GM21723 (cell line): ENCODE measurements around the gene C16orf54.
A peak's percentile ranks its signal among the peaks of the same experiment; 100 is the strongest.
"Not testable (repeated sequence)": the region's sequence is repeated elsewhere in the genome, so short reads cannot be mapped to it uniquely, and the experiment has no call there.

Experiments used
- ATAC-seq: cut with Tn5 transposase; IDR thresholded peaks from one replicate; pipeline ENCODE4 v1.9.1; 2021; ENCODE audit warnings: mild to moderate bottlenecking, moderate library complexity; ENCODE audit not compliant: unreplicated experiment

Gene C16orf54

DNA sequence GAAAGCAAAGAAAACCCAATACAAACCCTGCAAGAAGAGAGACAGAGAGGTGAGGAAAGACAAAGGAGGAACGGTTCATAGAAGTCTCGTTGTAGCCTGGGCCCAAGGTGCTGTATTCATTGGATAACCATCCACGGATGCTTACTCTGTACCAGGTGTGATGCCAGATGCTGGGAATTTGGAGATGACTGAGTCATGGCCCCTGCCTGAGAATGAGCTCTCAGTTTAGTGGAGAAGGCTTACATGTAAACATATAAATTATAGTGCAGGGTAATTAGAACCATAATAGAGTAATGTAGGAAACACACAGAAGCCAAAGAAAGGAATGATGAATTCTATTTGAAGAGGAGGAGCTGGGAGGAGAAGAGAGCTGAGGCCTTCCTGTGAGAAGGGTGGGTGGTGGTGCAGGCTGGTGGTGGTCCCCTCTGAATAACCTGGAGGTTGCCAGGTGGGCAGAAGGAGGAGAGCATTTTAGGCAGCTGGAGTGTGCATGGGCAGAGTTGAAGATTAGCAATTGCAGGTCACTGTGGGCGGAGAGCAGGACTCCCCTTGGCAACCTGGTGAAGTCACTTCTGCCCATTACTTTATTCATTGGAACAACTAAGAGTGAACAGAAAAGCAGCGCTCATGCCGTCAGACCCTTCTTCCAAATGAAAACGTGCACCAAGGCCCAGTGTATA, 24.6 kb upstream of the C16orf54 start:
- no peak for ATAC-seq

DNA sequence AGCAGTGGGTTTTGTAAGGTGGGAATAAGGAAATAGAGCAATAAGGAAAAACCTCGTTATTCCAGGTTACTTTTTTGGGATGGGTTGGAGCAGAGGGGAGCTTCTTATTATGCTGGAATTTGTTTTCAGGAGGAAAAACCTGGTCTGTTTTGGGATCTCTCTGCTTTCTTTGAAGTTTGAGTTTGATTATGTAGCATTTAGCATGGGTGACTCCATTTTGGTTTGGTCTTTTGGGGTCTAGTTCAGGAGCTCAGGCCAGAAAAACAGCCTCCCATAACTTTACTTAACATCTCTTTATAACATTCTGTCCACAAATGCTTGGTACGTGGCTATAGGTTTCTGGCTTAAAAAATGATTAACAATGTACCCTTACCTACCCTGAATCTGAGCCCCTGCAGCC, 23.7 kb upstream of the C16orf54 start:
- ATAC-seq = no peak

DNA sequence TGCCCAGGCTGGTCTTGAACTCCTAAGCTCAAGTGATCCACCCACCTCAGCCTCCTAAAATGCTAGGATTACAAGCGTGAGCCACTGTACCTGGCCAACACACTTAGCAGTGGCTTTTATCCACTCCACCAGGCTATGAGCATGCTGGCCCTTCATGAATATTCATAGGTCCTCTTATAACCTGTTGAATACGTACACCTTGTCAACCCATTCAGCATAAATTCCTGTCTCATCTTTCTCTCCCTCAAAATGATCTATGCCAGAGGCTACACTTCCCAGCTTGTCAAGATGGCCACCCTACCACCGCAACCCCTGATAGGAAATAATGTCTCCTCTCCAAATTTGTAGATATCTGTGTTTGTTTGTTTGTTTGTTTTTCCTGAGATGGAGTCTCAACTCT, 21.3 kb upstream of the C16orf54 start:
- ATAC-seq = no peak

DNA sequence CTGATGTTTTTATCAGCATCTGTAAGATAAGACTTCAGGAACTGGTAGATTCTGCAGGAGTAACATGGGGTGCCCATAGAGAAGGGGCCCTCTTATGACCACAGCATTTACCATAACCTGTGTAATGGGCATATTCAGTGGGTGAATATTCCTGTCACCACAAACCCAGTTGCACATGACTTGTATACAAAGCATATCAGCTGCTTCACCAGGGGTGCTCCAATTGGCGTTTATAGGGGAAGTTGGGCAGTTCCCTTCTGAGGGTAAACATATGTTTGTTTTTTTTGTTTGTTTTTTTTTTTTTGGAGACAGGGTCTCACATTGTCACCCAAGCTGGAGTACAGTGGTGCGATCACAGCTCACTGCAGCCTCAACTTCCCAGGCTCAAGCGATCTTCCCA, 20.8 kb upstream of the C16orf54 start:
- ATAC-seq = no peak

DNA sequence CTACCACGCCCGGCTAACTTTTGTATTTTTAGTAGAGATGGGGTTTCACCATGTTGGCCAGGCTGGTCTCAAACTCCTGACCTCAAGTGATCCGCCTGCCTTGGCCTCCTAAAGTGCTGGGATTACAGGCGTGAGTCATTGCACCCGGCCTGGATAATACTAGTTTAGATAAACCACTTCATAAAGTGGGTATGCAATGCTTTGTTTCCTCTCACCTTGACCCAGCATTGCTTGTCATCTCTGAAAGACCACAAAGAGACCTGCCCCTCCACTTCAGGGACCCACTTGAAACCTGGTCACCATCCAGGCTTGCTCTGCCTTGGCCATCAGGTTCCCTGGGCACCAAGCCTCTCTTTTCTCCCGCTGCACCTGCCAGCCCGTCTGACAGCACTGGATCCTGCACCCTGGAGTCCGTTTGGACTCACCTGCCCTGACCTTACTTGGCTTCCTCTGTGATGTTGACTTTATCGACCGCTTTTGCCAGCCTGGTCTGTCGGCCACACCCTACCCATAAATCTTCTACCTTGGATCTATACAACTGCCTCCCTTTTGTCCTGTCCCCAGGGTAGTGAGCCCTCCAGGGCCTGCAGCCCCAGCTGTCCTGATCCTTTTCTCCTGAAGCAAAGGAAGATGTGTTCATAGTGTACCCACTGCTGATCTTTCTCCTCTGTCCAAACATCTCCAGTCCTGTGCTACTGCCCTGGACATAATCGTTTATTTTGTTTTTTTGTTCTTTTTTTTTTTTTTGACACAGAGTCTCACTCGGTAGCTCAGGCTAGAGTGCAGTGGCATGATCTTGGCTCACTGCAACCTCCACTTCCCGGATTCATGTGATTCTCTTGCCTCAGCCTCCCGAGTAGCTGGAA, 19.6 kb upstream of the C16orf54 start:
- ATAC-seq = no peak

DNA sequence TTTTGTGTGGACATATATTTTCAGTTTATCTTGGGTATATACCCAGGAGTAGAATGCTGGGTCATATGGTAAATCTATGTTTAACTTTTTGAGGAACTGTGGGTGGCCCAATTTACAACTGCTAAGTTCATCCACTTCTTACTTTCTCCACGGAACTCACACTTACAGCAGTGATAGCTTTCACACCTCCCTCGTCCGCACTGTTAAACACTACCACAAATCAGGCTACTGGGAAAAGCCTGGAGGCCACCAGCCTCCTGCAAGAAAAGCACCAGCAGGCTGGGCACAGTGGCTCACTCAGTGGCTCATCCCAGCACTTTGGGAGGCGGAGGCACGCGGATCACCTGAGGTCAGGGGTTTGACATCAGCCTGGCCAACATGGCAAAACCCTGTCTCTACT, 17.5 kb upstream of the C16orf54 start:
- no peak for ATAC-seq

DNA sequence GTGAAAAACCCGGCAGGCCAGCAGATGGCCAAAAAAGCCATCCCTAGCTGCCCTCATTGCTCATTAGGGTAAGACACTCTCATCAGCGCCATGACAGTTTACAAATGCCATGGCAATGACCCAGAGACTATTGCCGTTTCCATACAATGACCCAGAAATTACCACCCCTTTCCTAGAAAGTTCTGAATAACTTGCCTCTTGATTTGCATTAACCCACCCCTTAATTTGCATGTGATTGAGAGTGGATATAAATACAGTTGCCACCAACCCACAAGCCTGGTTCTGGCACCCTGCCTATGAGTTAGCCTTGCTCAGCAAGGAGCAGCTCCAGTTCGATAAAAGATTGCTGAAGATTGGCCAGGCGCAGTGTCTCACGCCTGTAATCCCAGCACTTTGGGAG, 16.1 kb upstream of the C16orf54 start:
- no peak for ATAC-seq

DNA sequence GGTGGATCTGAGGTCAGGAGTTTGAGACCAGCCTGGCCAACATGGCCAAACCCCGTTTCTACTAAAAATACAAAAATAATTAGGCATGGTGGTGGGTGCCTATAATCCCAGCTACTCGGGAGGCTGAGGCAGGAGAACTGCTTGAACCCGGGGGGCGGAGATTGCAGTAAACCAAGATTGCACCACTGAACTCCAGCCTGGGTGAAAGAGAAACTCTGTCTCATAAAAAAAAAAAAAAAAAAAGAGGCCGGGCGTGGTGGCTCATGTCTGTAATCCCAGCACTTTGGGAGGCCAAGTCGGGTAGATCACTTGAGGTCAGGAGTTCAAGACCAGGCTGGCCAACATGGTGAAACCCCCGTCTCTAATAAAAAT, 15.5 kb upstream of the C16orf54 start:
- not testable (repeated sequence) for ATAC-seq

DNA sequence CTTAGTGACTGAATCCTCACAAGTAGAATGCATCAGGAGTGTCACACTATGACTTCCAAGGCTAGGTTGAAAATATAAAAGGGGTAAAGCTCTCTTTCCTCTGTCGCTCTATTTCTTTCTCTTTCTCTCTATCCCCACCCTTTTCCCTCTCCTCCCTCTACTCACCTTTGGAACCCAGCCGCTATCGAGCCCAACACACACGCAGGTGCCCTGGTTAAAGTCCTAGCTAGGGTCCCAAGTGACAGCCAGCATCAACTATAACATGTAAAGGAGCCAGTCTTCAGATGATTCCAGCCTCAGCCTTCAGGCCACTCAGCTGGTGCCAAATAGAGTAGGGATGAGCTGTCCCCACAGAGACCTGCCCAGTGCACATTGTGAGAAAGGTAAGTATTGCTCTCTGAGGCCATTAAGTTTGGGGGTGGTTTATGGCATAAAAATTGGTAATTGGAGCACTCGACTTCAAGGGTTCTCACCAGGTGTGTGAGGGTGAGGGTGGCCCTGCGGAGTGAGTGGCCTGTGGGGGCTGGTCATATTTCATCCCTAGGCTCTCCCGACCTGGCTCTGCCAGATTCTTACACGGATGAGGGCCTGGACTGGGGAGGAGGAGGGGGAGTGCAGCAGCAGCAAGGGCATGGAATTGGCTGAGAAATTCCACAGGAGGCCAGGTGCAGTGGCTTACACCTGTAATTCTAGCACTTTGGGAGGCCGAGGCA, 14.9 kb upstream of the C16orf54 start:
- ATAC-seq = no peak

DNA sequence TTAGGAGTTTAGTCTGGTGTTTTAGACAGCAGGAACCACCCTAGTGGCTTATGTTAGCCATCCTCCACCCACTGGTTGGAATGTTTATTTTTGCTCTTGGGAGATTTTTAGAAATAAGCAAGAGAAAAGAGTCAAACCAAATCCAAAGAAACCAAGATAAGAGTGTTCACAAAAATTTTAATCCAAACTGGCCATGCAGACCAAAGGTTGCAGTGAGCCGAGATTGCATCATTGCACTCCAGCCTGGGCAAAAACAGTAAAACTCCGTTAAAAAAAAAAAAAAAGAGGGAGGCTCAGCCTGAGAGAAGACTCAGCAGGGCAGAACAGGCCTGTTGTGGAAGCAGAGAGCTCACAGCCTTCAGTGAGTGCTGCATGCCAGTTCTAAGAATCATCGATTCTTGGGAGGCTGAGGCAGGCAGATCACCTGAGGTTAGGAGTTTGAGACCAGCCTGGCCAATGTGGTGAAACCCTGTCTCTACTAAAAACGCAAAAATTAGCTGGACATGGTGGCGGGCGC, 12.2 kb upstream of the C16orf54 start:
- ATAC-seq = no peak

DNA sequence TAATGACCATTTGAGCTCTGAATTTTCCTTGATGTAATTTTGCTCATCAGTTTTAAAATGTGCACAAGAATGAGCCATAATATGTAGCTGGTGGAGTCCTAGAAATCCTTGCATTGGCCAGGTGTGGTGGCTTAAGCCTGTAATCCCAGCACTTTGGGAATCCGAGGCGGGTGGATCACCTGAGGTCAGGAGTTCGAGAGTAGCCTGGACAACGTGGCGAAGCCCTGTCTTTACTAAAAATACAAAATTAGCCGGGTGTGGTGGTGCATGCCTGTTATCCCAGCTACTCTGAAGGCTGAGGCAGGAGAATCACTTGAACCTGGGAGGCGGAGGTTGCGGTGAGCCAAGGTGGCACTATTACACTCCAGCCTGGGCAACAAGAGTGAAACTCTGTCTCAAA, 11.3 kb upstream of the C16orf54 start:
- not testable (repeated sequence) for ATAC-seq

DNA sequence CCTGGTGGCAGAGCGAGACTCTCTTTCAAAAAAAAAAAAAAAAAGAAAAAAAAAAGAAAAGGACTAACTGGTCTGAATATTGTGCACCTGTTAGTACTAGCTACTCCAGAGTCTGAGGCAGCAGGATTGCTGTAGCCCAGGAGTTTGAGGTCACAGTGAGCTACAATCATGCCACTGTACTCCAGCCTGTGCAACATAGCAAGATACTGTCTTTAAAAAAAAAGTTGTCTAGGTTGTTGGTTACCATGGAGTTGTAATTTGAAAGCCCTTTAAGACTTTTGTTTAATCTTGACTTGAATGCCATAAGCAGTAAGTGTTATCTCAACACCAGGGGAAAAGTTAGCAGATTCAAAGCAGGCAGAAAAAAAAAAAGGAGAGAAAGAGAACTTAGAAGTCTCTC, 10.9 kb upstream of the C16orf54 start:
- ATAC-seq = no peak

DNA sequence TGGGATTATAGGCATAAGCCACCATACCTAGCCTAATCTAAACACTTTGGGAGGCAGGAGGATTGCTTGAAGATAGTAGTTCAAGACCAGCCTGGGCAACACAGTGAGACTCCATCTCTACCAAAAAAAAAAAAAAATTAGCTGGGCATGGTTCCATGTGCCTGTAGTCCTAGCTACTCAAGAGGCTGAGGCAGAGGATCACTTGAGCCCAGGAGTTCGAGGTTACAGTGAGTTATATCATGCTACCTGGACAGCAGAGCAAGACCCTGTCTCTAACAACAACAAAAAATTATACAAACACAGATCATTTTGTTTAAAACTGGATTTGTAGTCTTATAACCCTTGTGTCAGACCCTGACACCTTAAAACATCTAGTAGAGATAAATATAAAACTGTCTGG, 7.7 kb upstream of the C16orf54 start:
- no peak for ATAC-seq

DNA sequence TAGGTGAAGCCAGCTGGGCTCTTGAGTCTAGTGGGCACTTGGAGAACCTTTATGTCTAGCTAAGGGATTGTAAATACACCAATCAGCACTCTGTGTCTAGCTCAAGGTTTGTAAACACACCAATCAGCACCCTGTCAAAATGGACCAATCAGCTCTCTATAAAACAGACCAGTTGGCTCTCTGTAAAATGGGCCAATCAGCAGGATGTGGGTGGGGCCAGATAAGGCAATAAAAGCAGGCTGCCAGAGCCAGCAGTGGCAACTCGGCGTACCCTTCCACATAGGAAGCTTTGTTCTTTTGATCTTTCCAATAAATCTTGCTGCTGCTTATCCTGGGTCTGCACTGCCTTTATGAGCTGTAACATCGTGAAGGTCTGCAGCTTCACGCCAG, 3.0 kb upstream of the C16orf54 start:
- ATAC-seq = not testable (repeated sequence)

DNA sequence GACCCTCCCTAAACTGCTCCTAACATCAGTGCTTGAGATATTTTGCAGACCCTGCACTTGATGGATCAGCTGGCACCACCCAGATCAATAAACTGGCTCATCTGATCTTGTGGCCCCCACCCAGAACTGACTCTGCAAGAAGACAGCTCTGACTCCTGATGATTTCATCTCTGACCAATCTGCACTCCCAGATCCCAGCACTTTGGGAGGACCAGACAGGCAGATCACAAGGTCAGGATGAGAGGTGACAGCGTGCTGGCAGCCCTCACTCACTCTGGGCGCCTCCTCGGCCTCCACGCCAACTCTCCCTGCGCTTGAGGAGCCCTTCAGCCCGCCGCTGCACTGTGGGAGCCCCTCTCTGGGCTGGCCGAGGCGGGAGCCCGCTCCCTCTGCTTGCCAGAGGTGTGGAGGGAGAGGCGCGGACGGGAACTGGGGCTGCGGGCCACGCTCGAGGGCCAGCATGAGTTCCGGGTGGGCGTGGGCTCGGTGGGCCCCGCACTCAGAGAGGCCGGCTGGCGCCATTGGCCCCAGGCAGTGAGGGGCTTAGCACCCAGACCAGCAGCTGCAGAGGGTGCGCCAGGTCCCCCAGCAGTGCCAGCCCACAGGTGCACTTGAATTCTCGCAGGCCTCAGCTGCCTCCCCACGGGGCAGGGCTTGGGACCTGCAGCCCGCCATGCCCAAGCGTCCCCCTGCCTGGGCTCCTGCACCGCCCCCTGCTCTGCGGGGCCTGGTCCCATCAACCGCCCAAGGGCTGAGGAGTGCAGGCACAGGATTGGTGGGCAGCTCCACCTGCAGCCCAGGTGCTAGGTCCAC, 2.4 kb upstream of the C16orf54 start:
- no peak for ATAC-seq

DNA sequence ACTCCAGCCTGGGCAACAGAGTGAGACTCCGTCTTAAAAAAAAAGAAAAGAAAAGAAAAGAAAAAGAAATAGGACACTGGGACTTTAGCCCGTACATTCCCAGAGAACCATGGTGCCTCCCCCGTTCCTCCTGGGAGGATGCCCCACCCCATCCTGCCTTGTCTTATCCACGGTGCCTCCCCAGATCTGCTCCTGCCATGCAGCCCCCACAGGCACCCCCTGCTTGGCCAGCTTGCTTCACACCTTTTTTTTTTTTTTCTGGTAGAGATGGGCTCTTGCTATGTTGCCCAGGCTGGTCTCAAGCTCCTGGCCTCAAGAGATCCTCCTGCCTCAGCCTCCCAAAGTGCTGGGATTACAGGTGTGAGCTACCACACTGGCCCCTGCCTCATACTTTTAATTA, 728 bp upstream of the C16orf54 start:
- not testable (repeated sequence) for ATAC-seq

DNA sequence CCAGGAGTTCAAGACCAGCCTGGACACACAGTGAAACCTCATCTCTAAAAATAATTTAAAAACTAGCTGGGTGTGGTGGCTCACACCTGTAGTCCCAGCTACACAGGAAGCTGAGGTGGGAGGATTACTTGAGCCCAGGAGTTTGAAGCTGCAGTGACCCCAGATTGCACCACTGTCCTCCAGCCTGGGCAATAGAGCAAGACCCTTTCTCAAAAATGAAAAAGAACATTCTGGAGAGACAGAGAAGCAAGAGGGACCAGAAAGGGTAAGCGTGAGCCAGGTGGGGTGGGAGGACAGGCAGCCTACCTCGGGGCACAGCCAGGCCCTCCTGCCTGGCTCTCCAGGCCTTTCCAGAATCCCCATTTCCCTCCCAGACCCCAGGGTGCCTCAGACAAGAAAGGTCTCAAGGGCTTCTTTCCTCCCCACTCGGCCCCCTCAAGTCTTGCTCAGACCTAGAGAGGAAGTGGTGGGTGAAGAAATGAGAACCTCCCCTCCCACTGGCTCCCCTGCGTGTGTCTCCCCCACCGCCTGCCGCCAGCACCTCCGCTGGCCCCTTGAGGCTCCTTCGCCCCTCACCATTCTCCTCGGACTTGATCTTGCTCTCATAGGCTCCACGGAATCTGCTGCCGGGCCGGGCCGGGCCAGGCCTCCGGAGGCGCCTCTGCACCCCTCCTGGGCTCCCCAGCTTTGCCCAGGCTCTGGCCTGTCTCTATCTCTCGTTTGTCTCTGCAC, 503 bp downstream of the C16orf54 start:
- ATAC-seq = peak; percentile 39

DNA sequence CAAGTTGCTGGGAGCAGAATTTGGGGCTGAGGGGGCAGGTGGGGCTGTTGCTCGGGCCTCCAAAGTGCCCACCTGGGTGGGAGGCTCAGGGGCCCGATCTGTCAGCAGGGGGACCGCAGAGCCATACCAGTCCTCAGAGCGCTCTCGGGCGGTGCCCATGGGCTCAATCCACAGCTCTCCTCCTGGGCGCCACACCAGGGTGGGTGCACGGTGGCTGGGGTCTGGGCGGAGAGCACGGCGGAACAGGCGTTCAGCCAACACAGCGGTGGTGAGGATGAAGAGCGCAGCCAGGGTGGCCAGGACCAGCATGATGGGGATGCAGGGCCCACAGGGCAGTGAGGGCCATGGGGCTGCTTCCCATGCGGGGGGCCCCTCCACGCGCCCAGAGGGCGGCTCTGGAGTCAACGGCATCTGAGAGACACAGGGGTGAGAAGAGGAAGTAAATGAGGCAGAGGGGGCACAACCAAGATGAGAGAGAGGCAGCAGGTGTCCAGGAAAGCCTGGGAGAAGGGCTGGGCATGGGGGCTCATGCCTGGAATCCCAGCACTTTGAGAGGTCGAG, 1.2 kb downstream of the C16orf54 start:
- no peak for ATAC-seq

DNA sequence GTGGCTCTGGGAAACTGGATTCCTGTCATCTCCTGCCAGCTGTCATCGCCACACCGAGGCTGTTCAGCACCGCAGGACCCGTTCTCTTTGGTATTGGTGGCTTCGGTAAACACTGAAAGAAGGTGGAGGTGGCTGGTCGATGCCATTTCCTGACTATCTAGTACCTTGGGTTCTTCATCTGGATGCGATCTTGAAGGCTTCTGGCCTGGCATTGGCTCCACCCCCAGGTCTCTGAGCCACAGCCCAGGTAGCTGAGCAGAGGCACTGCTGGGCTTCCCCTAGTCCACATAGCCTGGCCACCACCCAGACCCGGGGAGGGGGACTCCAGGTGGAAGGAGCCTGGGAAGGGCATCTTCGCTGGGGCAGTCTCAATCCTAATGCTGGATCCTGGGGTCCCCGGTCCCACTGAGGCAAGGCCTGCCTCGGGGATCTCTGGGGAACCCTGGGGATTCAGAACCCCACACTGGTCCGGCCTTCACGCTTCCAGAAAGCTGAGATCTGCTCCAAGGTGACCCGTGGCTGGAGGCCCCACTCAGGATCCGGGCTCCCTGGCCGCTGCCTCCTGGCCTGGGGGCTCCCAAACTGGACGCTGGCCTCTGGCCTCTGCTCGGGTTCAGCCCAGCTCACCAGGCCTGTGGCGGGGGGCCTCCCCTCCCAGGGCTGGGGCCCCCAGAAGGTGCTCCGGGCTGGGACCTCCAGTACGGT, 1.8 kb downstream of the C16orf54 start:
- ATAC-seq = no peak
